ENCODE results near the gene TBC1D9.
"Not testable (repeated sequence)": the region's sequence is repeated elsewhere in the genome, so short reads cannot be mapped to it uniquely, and the experiment has no call there.

Gene TBC1D9

GRCh38 chr4:140748171-140748570 is 8.0 kb downstream of the TBC1D9 start:
- Histone ChIP-seq H3K9ac (ENCODE audit: low read depth, low read length, poor library complexity, severe bottlenecking) (no peak overlapping the region), H3K9me2 (replicated peaks; ENCODE audit: low read depth, low read length) (no peaks in the 10 kb centered on the region), H3K4me2 (ENCODE audit: low read depth, low read length, poor library complexity, severe bottlenecking) (no peak overlapping the region), H3K36me3 (ENCODE audit: insufficient read depth, low read length) (no peaks in the 10 kb centered on the region; the same call in 1 of the 2 replicates), H3K4me1 (ENCODE audit: insufficient read depth, low read length, poor library complexity, severe bottlenecking) (peaks cover 34% of the 10 kb centered on the region), H3F3A (ENCODE audit: low read depth) (no peaks in the 10 kb centered on the region), H3K79me2 (ENCODE audit: insufficient read depth, low read length) (peaks cover 8% of the 10 kb centered on the region), H4K20me1 (ENCODE audit: insufficient read depth, low read length, poor library complexity, severe bottlenecking) (no peaks in the 10 kb centered on the region), H2AFZ (ENCODE audit: low read length) (no peak overlapping the region), H3K4me3 (ENCODE audit: low read length, poor library complexity, severe bottlenecking) (no peak overlapping the region), H3K27me3 (ENCODE audit: insufficient read depth, low read length, poor library complexity, severe bottlenecking) (no peaks in the 10 kb centered on the region), H3K9me3 (ENCODE audit: insufficient read depth, low read depth, low read length) (peaks cover 6% of the 10 kb centered on the region; the same call in 1 of the 2 replicates)
- no peak for TF ChIP-seq EZH2phosphoT487 (IDR thresholded peaks at IDR 0.05; ENCODE audit: borderline replicate concordance)
- TF ChIP-seq CTCF (conservative IDR thresholded peaks at IDR 0.05; ENCODE audit: low read length), result no peak

DNA sequence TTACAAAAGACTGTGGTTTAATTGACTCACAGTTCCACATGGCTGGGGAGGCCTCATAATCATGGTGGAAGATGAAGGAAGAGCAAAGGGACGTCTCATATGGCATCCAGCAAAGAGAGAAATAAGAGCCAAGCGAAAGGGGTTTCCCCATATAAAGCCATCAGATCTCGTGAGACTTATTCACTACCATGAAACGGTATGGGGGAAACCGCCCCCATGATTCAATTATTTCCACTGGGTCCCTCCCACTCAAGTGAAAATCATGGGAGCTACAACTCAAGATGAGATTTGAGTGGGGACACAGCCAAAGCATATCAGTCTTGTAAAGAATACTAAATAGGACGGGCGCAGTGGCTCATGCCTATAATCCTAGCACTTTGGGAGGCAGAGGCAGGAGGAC is 9.6 kb downstream of the TBC1D9 start:
- H3K27me3 ChIP-seq (ENCODE audit: insufficient read depth, low read length, poor library complexity, severe bottlenecking); H2AFZ ChIP-seq (ENCODE audit: low read length); H3F3A ChIP-seq (ENCODE audit: low read depth); H3K4me3 ChIP-seq (ENCODE audit: low read length, poor library complexity, severe bottlenecking); H3K36me3 ChIP-seq (ENCODE audit: insufficient read depth, low read length); H3K9me3 ChIP-seq (ENCODE audit: insufficient read depth, low read depth, low read length); H4K20me1 ChIP-seq (ENCODE audit: insufficient read depth, low read length, poor library complexity, severe bottlenecking); H3K4me2 ChIP-seq (ENCODE audit: low read depth, low read length, poor library complexity, severe bottlenecking); H3K9ac ChIP-seq (ENCODE audit: low read depth, low read length, poor library complexity, severe bottlenecking); H3K9me2 ChIP-seq (replicated peaks; ENCODE audit: low read depth, low read length); H3K79me2 ChIP-seq (ENCODE audit: insufficient read depth, low read length): not testable (repeated sequence)
- H3K4me1 ChIP-seq (ENCODE audit: insufficient read depth, low read length, poor library complexity, severe bottlenecking), result peaks cover 26% of the 10 kb centered on the region

- Histone ChIP-seq H3K4me1 (ENCODE audit: insufficient read depth, low read length, poor library complexity, severe bottlenecking) (peaks cover 16% of the 10 kb centered on the region), H3K4me3 (ENCODE audit: low read length, poor library complexity, severe bottlenecking) (no peak overlapping the region), H3K27me3 (ENCODE audit: insufficient read depth, low read length, poor library complexity, severe bottlenecking) (no peaks in the 10 kb centered on the region), H3K4me2 (ENCODE audit: low read depth, low read length, poor library complexity, severe bottlenecking) (no peak overlapping the region), H3K79me2 (ENCODE audit: insufficient read depth, low read length) (peaks cover 4% of the 10 kb centered on the region; the same call in 1 of the 2 replicates), H3K9me3 (ENCODE audit: insufficient read depth, low read depth, low read length) (peaks cover 6% of the 10 kb centered on the region; the same call in 1 of the 2 replicates), H3K36me3 (ENCODE audit: insufficient read depth, low read length) (no peaks in the 10 kb centered on the region; the same call in 1 of the 2 replicates), H4K20me1 (ENCODE audit: insufficient read depth, low read length, poor library complexity, severe bottlenecking) (no peaks in the 10 kb centered on the region), H3K9me2 (replicated peaks; ENCODE audit: low read depth, low read length) (no peaks in the 10 kb centered on the region), H2AFZ (ENCODE audit: low read length) (no peak overlapping the region), H3K9ac (ENCODE audit: low read depth, low read length, poor library complexity, severe bottlenecking) (no peak overlapping the region), H3F3A (ENCODE audit: low read depth) (no peaks in the 10 kb centered on the region)
- TF ChIP-seq EZH2phosphoT487 (IDR thresholded peaks at IDR 0.05; ENCODE audit: borderline replicate concordance) (no peak), CTCF (conservative IDR thresholded peaks at IDR 0.05; ENCODE audit: low read length) (no peak)
Observed at GRCh38 chr4:140744421-140744820, 11.8 kb downstream of the TBC1D9 start.

DNA sequence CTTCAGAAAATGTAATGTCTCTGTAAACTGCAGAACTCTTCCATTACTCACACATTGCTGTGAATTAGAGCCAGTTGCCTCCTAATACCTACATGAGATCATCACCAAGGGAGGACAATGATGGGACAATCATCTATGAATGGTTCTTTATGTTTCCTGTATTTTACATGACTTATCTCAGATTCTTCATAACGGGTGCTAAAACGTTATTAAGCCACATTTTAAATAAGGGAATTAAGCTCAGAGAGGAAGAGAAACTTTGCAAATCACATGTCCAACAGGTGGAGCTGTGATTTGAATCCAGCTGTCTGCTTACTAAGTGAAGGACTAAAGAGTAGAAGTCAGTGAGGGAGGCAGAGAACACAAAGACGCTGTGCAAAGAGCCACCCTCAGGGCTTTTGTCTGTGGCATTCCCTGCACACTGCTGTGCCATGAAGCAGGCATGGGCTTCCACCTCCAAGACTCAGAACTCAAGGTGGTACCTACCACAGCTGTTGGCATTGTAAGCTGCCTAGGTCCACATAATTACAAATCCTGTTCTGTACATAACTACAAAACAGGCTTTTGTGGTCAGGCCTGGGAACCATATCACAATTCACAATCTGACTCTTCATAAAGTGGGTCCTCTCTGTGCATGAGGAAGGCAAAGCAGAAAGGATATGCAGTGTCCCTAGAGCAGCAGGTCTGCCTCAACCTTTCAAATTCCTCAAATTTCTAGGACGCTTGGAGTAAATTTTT is 12.8 kb downstream of the TBC1D9 start:
- Histone ChIP-seq H3K36me3 (ENCODE audit: insufficient read depth, low read length) (no peaks in the 10 kb centered on the region), H3K79me2 (ENCODE audit: insufficient read depth, low read length) (0 out of 2 replicates have a peak, but pooled peaks cover 4% of the 10 kb centered on the region), H3K4me2 (ENCODE audit: low read depth, low read length, poor library complexity, severe bottlenecking) (peak overlapping the region; percentile 58)

More for the DNA sequence above, 12.8 kb downstream of the TBC1D9 start:
- Histone ChIP-seq H3K4me1 (ENCODE audit: insufficient read depth, low read length, poor library complexity, severe bottlenecking) (peaks cover 16% of the 10 kb centered on the region), H3K9ac (ENCODE audit: low read depth, low read length, poor library complexity, severe bottlenecking) (no peak overlapping the region), H2AFZ (ENCODE audit: low read length) (no peak overlapping the region), H3K9me2 (replicated peaks; ENCODE audit: low read depth, low read length) (no peaks in the 10 kb centered on the region), H3K27me3 (ENCODE audit: insufficient read depth, low read length, poor library complexity, severe bottlenecking) (no peaks in the 10 kb centered on the region), H3K4me3 (ENCODE audit: low read length, poor library complexity, severe bottlenecking) (peak overlapping the region; percentile 36), H3F3A (ENCODE audit: low read depth) (no peaks in the 10 kb centered on the region), H3K9me3 (ENCODE audit: insufficient read depth, low read depth, low read length) (no peaks in the 10 kb centered on the region), H4K20me1 (ENCODE audit: insufficient read depth, low read length, poor library complexity, severe bottlenecking) (no peaks in the 10 kb centered on the region)
- TF ChIP-seq CTCF (conservative IDR thresholded peaks at IDR 0.05; ENCODE audit: low read length) (peak; percentile 59), EZH2phosphoT487 (IDR thresholded peaks at IDR 0.05; ENCODE audit: borderline replicate concordance) (no peak)

Data from Loucy (cell line).